ENCODE measurements around the gene TUBB4B.

DNA sequence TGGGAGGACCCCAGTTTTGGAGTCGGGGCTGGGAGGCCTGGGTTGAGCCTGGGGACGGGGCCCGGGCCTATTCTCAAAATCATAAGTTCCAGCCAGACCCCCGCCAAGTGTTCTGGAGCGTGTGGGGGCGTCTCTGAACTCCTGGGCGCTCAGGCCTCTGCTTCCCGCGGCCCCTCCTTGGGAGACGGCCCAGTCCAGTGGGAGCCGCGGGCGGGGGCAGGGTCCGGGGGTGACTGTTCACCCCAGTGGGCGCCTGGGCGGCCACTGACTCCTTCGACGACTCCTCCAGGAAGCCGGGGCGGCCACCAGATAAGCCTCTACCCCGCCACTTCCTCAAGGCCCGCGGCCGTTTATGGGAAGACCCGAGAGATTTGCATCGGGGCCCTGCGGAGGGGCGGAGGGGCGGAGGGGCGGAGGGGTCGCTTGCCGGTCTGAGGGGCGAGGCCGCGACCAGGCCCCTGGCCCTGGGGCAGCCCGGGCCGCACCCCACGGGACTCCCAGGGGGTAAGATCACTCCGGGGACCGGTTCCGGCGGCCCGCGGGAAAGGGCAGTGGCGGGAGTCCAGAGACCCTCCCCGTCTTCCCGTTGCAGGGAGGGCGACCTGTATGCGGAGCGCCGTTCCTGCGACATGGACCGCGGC lies 37.1 kb downstream of the TUBB4B start:
- TF ChIP-seq POLR2A (IDR thresholded peaks at IDR 0.05; ENCODE audit: low read depth, low read length), result no peak
- no peak for TF ChIP-seq TAF1 (IDR thresholded peaks at IDR 0.05; ENCODE audit: borderline replicate concordance, low read depth, low read length)
- TF ChIP-seq POLR2AphosphoS5 (IDR thresholded peaks at IDR 0.05; ENCODE audit: low read depth, low read length), result no peak
